HCT116 (cell line): Measurements from ENCODE around the gene FCER1A. TPM values are rescaled to one million over a fixed set of nuclear protein-coding genes. Genes with fewer than 3 reads are reported as not detected.

Source experiments
- ATAC-seq: fragments of 200-7000 bp; cut with Tn5 transposase; 2 replicates; pipeline ENCODE4 v1.9.1; 2020; ENCODE audit warnings: mild to moderate bottlenecking, moderate library complexity
- BruUV-seq: library from RNA; stranded (reverse); fragments of 400-500 nt; replicated peaks from 2 replicates; lab custom pipeline; 2021; lab: Mats Ljungman, UMichigan
- CTCF ChIA-PET: fragments of 300-600 bp; sonication (Branson Sonifier 250); formaldehyde crosslinking; loops from one replicate; lab custom pipeline; 2021; ENCODE audit warnings: antibody characterized with exemption; lab: Charles Lee
- POLR2A ChIA-PET: fragments of 300-600, 350-600 bp; sonication (Branson Sonifier 250); formaldehyde crosslinking; loops from one replicate; lab custom pipeline; 2021; ENCODE audit warnings: antibody characterized with exemption; lab: Charles Lee
- RAD21 ChIA-PET, 2 experiments: fragments of 300-600 bp; sonication (Branson Sonifier 250); formaldehyde crosslinking; loops; one replicate each; lab custom pipeline; 2023; ENCODE audit warnings: low total read pairs in 2 of 2; ENCODE audit not compliant: uncharacterized antibody in 2 of 2, unreplicated experiment in 2 of 2, low non-redundant PET in 1 of 2; lab: Charles Lee
- DNase-seq: peaks from one replicate; pipeline ENCODE4 v3.0.0-alpha.2; 2010; ENCODE audit warnings: low read depth, low spot score
- H2AFZ ChIP-seq: fragments of 200-600 bp; shearing (Covaris generic), sonication (generic); 2 replicates; pipeline ENCODE4 v1.6.1; 2017; ENCODE audit warnings: low read depth, mixed run types, mixed read lengths, antibody characterized with exemption, low read length; ENCODE audit not compliant: poor library complexity, severe bottlenecking
- H3K27ac ChIP-seq: 2 replicates; pipeline ENCODE4 v1.5.1; 2012; ENCODE audit warnings: low read depth, low read length
- H3K27me3 ChIP-seq: fragments of 200-600 bp; sonication (generic); 2 replicates; pipeline ENCODE4 v1.6.1; 2016; ENCODE audit warnings: mixed run types, low read length, mixed read lengths; ENCODE audit not compliant: insufficient read depth
- H3K36me3 ChIP-seq, 2 experiments: fragments of 200-500 bp in 1 of 2; fragments of 200-600 bp in 1 of 2; sonication (Bioruptor generic) in 1 of 2; sonication (generic) in 1 of 2; 2 replicates each; pipeline versions ENCODE4 v1.5.1 to v1.6.1; 2014 to 2016; ENCODE audit warnings: low read length in 2 of 2, inconsistent platforms in 1 of 2, mixed read lengths in 1 of 2, mixed run types in 1 of 2; ENCODE audit not compliant: insufficient read depth in 2 of 2, control insufficient read depth in 1 of 2
- H3K4me1 ChIP-seq, 2 experiments: fragments of 200-600 bp in 1 of 2; sonication (generic) in 1 of 2; 2 replicates each; pipeline versions ENCODE4 v1.5.1 to v1.6.1; 2012 to 2017; ENCODE audit warnings: low read length in 2 of 2, inconsistent platforms in 1 of 2, mild to moderate bottlenecking in 1 of 2, mixed read lengths in 1 of 2, mixed run types in 1 of 2, moderate library complexity in 1 of 2; ENCODE audit not compliant: insufficient read depth in 2 of 2, control insufficient read depth in 1 of 2
- H3K4me2 ChIP-seq: fragments of 200-600 bp; sonication (generic); 2 replicates; pipeline ENCODE4 v1.6.1; 2017; ENCODE audit warnings: mixed run types, low read length, mixed read lengths
- H3K4me3 ChIP-seq, 2 experiments: fragments of 200-600 bp in 1 of 2; sonication (generic) in 1 of 2; replicated peaks in 1 of 2; 2 replicates each; pipeline ENCODE4 v1.5.1; 2011 to 2016; ENCODE audit warnings: low read length in 2 of 2, control low read depth in 1 of 2, low read depth in 1 of 2, mild to moderate bottlenecking in 1 of 2, mixed read lengths in 1 of 2, mixed run types in 1 of 2
- H3K79me2 ChIP-seq: fragments of 200-600 bp; sonication (generic); 2 replicates; pipeline ENCODE4 v1.6.1; 2017; ENCODE audit warnings: mild to moderate bottlenecking, mixed run types, low read length, moderate library complexity, mixed read lengths; ENCODE audit not compliant: insufficient read depth
- H3K9ac ChIP-seq: fragments of 200-600 bp; sonication (generic); 2 replicates; pipeline ENCODE4 v1.6.1; 2016; ENCODE audit warnings: low read length, mixed read lengths
- H3K9me2 ChIP-seq: fragments of 200-600 bp; sonication (generic), shearing (Covaris generic); 2 replicates; pipeline ENCODE4 v1.6.1; 2017; ENCODE audit warnings: mixed run types, mild to moderate bottlenecking, moderate library complexity; ENCODE audit not compliant: insufficient read depth
- H3K9me3 ChIP-seq, 2 experiments: fragments of 200-500 bp in 1 of 2; fragments of 200-600 bp in 1 of 2; sonication (Bioruptor generic) in 1 of 2; sonication (generic) in 1 of 2; 2 replicates each; pipeline ENCODE4 v1.6.1; 2014 to 2017; ENCODE audit warnings: low read length in 2 of 2, mixed read lengths in 2 of 2, inconsistent platforms in 1 of 2, low read depth in 1 of 2, mild to moderate bottlenecking in 1 of 2, mixed run types in 1 of 2, moderate library complexity in 1 of 2; ENCODE audit not compliant: control insufficient read depth in 1 of 2, insufficient read depth in 1 of 2
- H4K20me1 ChIP-seq: fragments of 200-600 bp; sonication (generic), shearing (Covaris generic); 2 replicates; pipeline ENCODE4 v1.6.1; 2017; ENCODE audit warnings: mixed run types, mild to moderate bottlenecking, moderate library complexity; ENCODE audit not compliant: insufficient read depth
- CEBPB ChIP-seq: IDR thresholded peaks from 2 replicates; pipeline ENCODE4 v1.6.1; 2012; ENCODE audit warnings: low read depth
- ELF1 ChIP-seq: IDR thresholded peaks from 2 replicates; pipeline ENCODE4 v1.6.1; 2012; ENCODE audit warnings: low read depth, borderline replicate concordance
- EZH2 ChIP-seq: fragments of 200-600 bp; sonication (generic); IDR thresholded peaks from 2 replicates; pipeline ENCODE4 v1.6.1; 2017; ENCODE audit warnings: antibody characterized with exemption, mixed run types
- EZH2phosphoT487 ChIP-seq: fragments of 200-600 bp; IDR thresholded peaks from 2 replicates; pipeline ENCODE4 v1.6.1; 2018; ENCODE audit warnings: antibody characterized with exemption, borderline replicate concordance
- FOSL1 ChIP-seq: IDR thresholded peaks from 2 replicates; pipeline ENCODE4 v1.6.1; 2012; ENCODE audit warnings: low read depth
- POLR2AphosphoS5 ChIP-seq: IDR thresholded peaks from 2 replicates; pipeline ENCODE4 v1.6.1; 2011; ENCODE audit warnings: mild to moderate bottlenecking, low read depth, low read length, moderate library complexity
- RAD21 ChIP-seq: IDR thresholded peaks from 2 replicates; pipeline ENCODE4 v1.6.1; 2012; ENCODE audit warnings: low read depth, mild to moderate bottlenecking
- SIN3A ChIP-seq: IDR thresholded peaks from 2 replicates; pipeline ENCODE4 v1.6.1; 2012; ENCODE audit warnings: low read depth
- SP1 ChIP-seq: IDR thresholded peaks from 2 replicates; pipeline ENCODE4 v1.6.1; 2012; ENCODE audit warnings: low read depth
- SRF ChIP-seq: IDR thresholded peaks from 2 replicates; pipeline ENCODE4 v1.6.1; 2012; ENCODE audit warnings: low read depth
- YY1 ChIP-seq: IDR thresholded peaks from 2 replicates; pipeline ENCODE4 v1.6.1; 2011; ENCODE audit warnings: low read length, low read depth, moderate library complexity, mild to moderate bottlenecking; ENCODE audit not compliant: insufficient replicate concordance; ENCODE audit errors: extremely low read depth
- ZBTB33 ChIP-seq: IDR thresholded peaks from 2 replicates; pipeline ENCODE4 v1.6.1; 2011; ENCODE audit warnings: mild to moderate bottlenecking, low read length, moderate library complexity; ENCODE audit not compliant: insufficient replicate concordance; ENCODE audit errors: extremely low read depth
- ZNF274 ChIP-seq: fragments of 200-500 bp; sonication (Bioruptor generic); IDR thresholded peaks from 2 replicates; pipeline ENCODE4 v1.6.1; 2014; ENCODE audit warnings: mild to moderate bottlenecking, low read depth, low read length, inconsistent platforms
- intact Hi-C: fragments of 100-400 bp; cut with micrococcal nuclease; formaldehyde crosslinking; loops from 2 replicates; pipeline ENCODE4 v1.10.0; 2022
- total RNA-seq: library from RNA; stranded (reverse); gene quantifications from one replicate; pipeline ENCODE4 v1.2.1, GENCODE V29; 2021; ENCODE audit not compliant: unreplicated experiment
- TF ChIP-seq, protein P1 (sequence below): IDR thresholded peaks from 2 replicates; pipeline ENCODE4 v1.6.1; 2012
- TF ChIP-seq, protein P2 (sequence below), 3 experiments: fragments of 200-600 bp in 1 of 3; sonication (generic) in 1 of 3; IDR thresholded peaks in 2 of 3; conservative IDR thresholded peaks in 1 of 3; 2 replicates each; pipeline ENCODE4 v1.5.1; 2012 to 2017; ENCODE audit warnings: low read depth in 2 of 3, low read length in 2 of 3, antibody characterized with exemption in 1 of 3, borderline replicate concordance in 1 of 3, control low read depth in 1 of 3, mild to moderate bottlenecking in 1 of 3, mixed read lengths in 1 of 3, mixed run types in 1 of 3, moderate library complexity in 1 of 3; ENCODE audit not compliant: insufficient read depth in 1 of 3
- TF ChIP-seq, protein P3 (sequence below): IDR thresholded peaks from 2 replicates; pipeline ENCODE4 v1.6.1; 2012

FCER1A gene
- total RNA-seq, 1 experiment from 2014 or later: not detected

DNA sequence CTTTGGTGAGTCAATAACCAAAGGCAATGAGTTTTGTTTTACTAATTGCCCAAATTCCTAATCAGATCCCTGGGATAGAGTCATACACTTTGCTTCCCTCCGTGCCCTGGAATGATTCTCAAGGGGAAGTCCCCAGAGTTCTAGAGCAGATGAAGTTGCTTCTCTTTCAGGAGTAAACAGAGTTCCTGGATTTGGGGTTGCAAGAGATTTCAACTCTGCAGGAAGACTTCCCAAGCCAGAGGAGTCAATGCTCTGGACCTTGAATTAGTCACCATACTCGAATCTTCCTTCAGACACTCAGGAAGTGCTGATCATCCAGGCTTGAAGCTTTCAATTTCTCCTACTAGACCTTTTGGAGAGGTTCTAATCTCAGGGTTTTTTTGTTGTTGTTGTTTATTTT lies 39.6 kb downstream of the FCER1A start:
- H3K9me2 ChIP-seq: no peaks in the 10 kb centered on the region
- no peak overlapping the region for H3K9ac ChIP-seq
- ChIA-PET POLR2A (no interaction called here), CTCF (no interaction called here), RAD21 (no interaction called here)
- H3K9me3 ChIP-seq: no peaks in the 10 kb centered on the region
- no peak for DNase-seq
- no peak overlapping the region for H3K27ac ChIP-seq
- ATAC-seq: no peak
- no peak overlapping the region for H3K4me2 ChIP-seq
- no TSS peak for BruUV-seq
- intact Hi-C loops: no loop called here
- no peaks in the 10 kb centered on the region for H3K79me2 ChIP-seq
- TF ChIP-seq SP1: no peak
- no peak for TF ChIP-seq ZNF274
- TF ChIP-seq POLR2AphosphoS5: no peak
- TF ChIP-seq RAD21: no peak
- TF ChIP-seq, protein P1, sequence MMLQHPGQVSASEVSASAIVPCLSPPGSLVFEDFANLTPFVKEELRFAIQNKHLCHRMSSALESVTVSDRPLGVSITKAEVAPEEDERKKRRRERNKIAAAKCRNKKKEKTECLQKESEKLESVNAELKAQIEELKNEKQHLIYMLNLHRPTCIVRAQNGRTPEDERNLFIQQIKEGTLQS: no peak
- no peak for TF ChIP-seq ZBTB33
- 0 out of 2 replicates have a peak, but pooled peaks cover 10% of the 10 kb centered on the region for H3K27me3 ChIP-seq
- no peaks in the 10 kb centered on the region for H3K36me3 ChIP-seq
- no peaks in the 10 kb centered on the region for H4K20me1 ChIP-seq
- H2AFZ ChIP-seq: no peak overlapping the region
- no peaks in the 10 kb centered on the region for H3K4me1 ChIP-seq
- no peak overlapping the region for H3K4me3 ChIP-seq

- CTCF ChIA-PET: no interaction called here
- TF ChIP-seq EZH2 (no peak), SRF (no peak), POLR2AphosphoS5 (no peak), EZH2phosphoT487 (no peak), FOSL1 (no peak), YY1 (no peak), ZNF274 (no peak), SP1 (no peak), CEBPB (no peak), SIN3A (no peak), ELF1 (no peak)
- TF ChIP-seq, protein P2, sequence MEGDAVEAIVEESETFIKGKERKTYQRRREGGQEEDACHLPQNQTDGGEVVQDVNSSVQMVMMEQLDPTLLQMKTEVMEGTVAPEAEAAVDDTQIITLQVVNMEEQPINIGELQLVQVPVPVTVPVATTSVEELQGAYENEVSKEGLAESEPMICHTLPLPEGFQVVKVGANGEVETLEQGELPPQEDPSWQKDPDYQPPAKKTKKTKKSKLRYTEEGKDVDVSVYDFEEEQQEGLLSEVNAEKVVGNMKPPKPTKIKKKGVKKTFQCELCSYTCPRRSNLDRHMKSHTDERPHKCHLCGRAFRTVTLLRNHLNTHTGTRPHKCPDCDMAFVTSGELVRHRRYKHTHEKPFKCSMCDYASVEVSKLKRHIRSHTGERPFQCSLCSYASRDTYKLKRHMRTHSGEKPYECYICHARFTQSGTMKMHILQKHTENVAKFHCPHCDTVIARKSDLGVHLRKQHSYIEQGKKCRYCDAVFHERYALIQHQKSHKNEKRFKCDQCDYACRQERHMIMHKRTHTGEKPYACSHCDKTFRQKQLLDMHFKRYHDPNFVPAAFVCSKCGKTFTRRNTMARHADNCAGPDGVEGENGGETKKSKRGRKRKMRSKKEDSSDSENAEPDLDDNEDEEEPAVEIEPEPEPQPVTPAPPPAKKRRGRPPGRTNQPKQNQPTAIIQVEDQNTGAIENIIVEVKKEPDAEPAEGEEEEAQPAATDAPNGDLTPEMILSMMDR (IDR thresholded peaks at IDR 0.05 in 2 of 3, conservative IDR thresholded peaks at IDR 0.05 in 1 of 3; ENCODE audit: borderline replicate concordance in 1 of 3, insufficient read depth in 1 of 3, low read depth in 2 of 3, low read length in 2 of 3): no peak
- TF ChIP-seq, protein P3, sequence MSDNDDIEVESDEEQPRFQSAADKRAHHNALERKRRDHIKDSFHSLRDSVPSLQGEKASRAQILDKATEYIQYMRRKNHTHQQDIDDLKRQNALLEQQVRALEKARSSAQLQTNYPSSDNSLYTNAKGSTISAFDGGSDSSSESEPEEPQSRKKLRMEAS: no peak
Observed at GRCh38 chr1:159342761-159343425, 40.8 kb downstream of the FCER1A start.

More at GRCh38 chr1:159342761-159343425, 40.8 kb downstream of the FCER1A start:
- no peak overlapping the region for H3K4me2 ChIP-seq
- H3K36me3 ChIP-seq: no peaks in the 10 kb centered on the region
- H3K9ac ChIP-seq: no peak overlapping the region
- no peaks in the 10 kb centered on the region for H3K9me2 ChIP-seq
- H3K79me2 ChIP-seq: no peaks in the 10 kb centered on the region
- BruUV-seq: no TSS peak
- 0 out of 2 replicates have a peak, but pooled peaks cover 10% of the 10 kb centered on the region for H3K27me3 ChIP-seq
- H4K20me1 ChIP-seq: no peaks in the 10 kb centered on the region
- H3K4me3 ChIP-seq: no peak overlapping the region
- no peak for ATAC-seq
- intact Hi-C loops: no loop called here
- ChIA-PET POLR2A (interaction anchor here (0.7 kb wide), 1 partner anchor 522 kb away, joined by 3 read pairs; no protein-coding TSS in a partner anchor), RAD21 (no interaction called here)
- no peak overlapping the region for H3K27ac ChIP-seq
- H3K4me1 ChIP-seq: no peaks in the 10 kb centered on the region
- no peaks in the 10 kb centered on the region for H3K9me3 ChIP-seq
- H2AFZ ChIP-seq: no peak overlapping the region
- no peak for DNase-seq
